HG03280 (cell line): Measurements from ENCODE around the gene MPI.
"Not testable (repeated sequence)": the region's sequence is repeated elsewhere in the genome, so short reads cannot be mapped to it uniquely, and the experiment has no call there.

Experiments used
- ATAC-seq: cut with Tn5 transposase; IDR thresholded peaks from one replicate; pipeline ENCODE4 v1.9.1; 2021; ENCODE audit warnings: mild to moderate bottlenecking, moderate library complexity; ENCODE audit not compliant: unreplicated experiment

MPI gene

GRCh38 chr15:74890665-74890960 is 771 bp downstream of the MPI start:
- no peak for ATAC-seq

DNA sequence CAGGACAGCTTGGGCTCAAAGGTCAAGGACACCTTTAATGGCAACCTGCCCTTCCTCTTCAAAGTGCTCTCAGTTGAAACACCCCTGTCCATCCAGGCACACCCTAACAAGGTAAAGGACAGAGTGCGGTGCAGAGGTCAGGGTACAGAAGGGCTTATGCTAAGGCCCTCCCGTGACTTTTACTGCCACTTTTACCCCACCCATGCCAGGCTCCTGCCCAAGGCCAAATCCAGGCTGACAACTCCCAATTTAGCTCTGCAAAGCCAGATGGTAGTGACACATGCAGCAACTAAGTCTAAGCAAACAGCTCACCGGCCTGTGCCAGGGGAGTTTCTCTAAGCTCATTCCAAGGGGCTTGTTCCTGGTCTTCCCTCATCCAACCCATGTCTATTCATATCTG is 1.6 kb downstream of the MPI start:
- no peak for ATAC-seq

- no peak for ATAC-seq
Observed at GRCh38 chr15:74892313-74892712, 2.5 kb downstream of the MPI start.

DNA sequence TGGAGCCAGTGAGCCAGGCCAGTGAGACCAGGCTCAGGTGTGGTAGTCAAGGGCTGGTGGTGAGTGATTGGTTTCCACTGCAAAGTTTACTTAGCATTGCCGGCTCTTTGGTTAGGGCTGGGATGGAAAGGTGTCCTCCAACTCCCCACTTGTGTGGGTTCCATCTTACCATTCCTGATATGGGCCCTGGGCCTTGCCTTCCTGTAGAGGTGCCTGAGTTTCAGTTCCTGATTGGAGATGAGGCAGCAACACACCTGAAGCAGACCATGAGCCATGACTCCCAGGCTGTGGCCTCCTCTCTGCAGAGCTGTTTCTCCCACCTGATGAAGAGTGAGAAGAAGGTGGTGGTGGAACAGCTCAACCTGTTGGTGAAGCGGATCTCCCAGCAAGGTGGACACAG is 3.1 kb downstream of the MPI start:
- no peak for ATAC-seq

GRCh38 chr15:74893627-74894026 is 3.8 kb downstream of the MPI start:
- ATAC-seq = no peak

DNA sequence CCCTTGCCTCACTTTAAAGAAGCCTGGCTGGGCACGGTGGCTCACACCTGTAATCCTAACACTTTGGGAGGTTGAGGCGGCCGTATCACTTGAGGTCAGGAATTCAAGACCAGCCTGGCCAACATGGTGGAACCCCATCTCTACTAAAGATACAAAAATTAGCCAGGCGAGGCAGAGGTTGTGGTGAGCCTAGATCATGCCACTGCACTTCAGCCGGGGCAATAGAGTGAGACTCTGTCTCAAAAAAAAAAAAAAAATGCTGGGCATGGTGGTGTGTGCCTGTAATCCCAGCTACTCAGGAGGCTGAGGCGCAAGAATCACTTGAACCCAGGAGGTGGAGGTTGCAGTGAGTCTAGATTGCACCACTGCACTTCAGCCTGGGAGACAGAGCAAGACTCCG is 4.5 kb downstream of the MPI start:
- not testable (repeated sequence) for ATAC-seq

DNA sequence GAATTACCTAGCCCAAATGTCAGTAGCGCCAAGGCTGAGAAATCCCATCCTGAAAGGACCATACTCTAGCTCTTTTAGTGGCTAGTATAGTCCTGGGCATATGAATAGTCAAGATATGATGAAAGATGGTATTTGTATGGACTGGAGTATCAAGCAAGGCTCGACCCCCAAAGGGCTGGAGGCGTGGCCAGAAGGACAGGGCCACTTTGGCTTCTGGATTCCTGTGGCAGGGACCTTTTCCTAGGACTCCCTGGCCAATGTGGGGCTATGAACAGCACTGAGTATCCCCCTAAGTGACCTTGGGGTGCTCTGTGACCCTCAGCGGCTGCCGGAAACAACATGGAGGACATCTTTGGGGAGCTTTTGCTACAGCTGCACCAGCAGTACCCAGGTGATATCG is 6.0 kb downstream of the MPI start:
- no peak for ATAC-seq

- ATAC-seq = no peak
Observed at GRCh38 chr15:74896316-74896715, 6.5 kb downstream of the MPI start.

DNA sequence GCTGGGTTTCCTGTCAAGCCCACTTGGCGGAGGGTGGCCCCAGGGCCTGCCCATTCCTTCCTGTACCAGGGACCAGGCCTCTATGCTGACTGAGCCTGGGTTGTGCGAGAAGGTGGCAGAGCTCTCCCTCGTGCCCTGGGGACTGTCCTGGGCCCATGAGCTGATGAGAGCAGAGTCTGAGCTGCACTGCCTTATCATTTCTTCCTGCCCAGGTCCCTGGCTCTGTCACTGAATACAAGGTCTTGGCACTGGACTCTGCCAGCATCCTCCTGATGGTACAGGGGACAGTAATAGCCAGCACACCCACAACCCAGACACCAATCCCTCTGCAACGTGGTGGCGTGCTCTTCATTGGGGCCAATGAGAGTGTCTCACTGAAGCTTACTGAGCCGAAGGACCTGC is 7.5 kb downstream of the MPI start:
- no peak for ATAC-seq

- no peak for ATAC-seq
Observed at GRCh38 chr15:74901612-74902063, 11.8 kb downstream of the MPI start.

GRCh38 chr15:74902295-74903075 is 12.6 kb downstream of the MPI start:
- no peak for ATAC-seq

DNA sequence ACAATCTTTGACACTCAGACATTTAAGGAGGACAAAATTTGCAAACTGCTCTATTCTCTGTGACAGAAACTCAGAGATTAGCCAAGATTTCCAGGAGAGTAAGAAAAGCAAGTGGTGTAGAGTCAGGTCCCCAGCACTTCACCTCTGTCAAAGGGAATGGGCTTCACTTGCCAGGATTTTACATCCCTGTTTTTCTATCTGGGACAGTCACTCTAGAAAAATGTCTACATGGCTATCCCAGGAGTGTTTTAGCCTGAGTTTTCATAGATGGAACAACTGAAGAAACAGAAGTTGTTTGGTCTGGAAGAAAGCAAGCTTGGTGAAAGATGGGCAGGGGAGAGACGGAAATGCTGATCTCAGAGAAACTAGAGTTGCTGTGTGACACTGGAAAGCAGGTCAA is 13.8 kb downstream of the MPI start:
- ATAC-seq = no peak

DNA sequence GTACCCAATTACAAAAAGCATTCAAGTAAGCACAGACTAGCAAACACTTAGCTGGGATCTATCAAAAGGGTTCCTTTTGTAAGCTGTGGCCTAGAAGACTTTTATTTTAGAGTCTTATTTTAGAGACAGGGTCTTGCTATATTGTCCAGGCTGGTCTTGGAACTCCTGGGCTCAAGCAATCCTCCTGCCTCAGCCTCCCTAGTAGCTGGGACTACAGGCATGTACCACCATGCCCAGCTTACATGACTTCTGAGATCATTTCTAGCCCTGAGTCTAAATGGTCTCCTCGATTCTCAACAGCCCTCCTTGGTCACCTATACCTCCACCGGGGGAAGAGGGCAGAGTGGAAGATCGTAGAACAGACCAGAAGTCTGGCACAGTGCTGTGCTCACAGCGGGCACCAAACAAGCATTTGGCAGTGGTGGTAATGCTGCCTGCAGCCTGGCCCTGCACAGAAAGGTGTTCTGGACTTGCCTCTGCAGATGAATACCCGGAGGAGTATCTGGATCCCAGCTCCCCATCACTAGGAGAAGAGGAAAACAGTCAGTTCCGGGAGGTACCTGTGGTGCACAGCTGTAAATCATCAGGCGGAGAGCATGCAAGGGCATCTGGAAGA is 14.5 kb downstream of the MPI start:
- ATAC-seq = no peak

DNA sequence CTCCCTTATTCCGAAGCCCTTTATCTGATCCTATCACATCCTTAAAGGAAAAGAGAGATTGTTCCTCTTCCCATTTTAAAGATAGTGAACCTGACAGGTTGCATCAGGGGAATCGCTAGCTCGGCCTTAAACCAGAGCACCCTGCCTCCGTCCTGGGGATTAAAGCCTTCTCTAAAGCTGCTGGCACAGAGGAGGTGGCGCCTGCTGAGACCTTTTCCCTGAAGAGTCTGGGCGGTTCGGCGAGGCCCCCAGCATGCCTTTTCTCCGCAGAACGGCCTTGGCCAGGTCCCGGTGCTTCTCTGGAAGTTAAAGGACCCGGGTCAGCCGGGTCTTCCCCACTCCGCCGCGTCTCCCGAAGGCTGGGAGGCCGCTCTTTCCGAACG is 16.2 kb downstream of the MPI start:
- peak; percentile 10 for ATAC-seq

DNA sequence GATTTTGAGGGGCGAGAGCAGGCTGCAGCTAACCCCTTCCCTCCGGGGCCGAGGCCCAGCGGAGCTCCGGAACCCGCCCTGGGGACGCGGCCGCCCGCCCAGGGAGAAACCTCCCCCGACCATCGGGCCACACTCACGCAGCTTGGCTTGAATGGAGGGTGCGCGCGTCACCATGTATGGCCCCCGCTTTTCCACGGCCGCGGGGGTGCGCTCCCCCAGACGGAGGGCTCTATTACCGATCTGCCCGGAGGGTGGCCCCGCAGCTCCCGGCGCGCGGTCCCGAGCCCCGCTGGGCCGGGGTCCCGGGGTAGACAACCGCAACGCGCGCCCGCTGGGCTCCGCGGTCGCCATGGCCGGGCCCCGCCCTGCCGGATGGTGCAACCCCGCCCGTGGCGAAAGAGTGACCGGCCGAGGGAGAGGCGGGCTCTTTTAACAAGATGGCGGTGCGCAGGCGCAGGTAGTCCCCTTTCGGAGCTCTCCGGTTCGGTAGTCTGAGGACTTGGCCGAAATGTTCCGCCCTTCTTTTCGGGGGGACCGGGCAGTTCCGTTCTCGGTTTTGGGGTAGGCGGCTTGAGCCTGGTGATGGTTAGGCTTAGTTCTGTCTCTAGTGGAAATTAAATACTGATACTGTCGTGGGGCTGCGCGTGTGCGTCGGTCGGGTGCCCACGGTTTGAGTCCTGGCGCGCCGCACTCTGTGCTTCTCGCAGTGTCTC is 16.8 kb downstream of the MPI start, which contains the start of gene FAM219B:
Gene FAM219B (minus strand): TSS at position 402 of the 713 bp plus-strand sequence. CDS start 51 bp downstream, at position 351.
- peak; percentile 90 for ATAC-seq

- no peak for ATAC-seq
Observed at GRCh38 chr15:74907163-74907870, 17.5 kb downstream of the MPI start.

DNA sequence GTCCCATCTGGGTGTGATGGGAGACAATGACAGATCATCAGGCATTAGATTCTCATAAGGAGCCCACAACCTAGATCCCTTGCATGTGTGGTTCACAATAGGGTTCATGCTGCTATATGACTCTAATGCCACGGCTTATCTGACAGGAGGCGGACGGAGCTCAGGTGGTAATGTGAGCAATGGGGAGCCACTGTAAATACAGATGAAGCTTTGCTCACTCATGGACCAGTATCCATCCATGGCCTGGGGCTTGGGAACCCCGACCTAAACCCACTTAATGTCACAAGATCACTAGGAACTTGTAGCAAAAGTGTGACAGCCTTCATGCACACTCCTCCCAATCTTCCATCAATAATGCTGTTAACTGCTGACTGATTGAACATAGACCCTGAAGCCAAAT is 18.8 kb downstream of the MPI start:
- no peak for ATAC-seq

DNA sequence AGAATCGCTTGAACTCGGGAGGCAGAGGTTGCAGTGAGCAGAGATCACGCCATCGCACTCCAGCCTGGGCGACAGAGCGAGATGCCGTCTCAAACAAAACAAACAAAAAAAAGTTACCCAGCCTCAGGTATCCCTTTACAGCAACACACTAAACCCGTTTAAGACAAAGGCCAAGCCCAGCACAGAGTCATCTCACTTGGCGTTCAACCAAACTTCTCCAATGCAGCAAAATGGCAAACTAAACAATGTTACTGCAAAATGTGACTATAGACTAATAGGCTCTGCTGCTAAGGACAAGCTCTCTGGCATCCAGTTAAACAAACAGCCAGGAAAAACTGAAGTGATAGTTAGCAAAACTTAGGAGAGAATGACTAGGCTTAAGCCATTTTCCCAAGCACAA is 23.2 kb downstream of the MPI start:
- no peak for ATAC-seq

- ATAC-seq = not testable (repeated sequence)
Observed at GRCh38 chr15:74913799-74914198, 24.0 kb downstream of the MPI start.

GRCh38 chr15:74917676-74918075 is 27.8 kb downstream of the MPI start:
- ATAC-seq = no peak

DNA sequence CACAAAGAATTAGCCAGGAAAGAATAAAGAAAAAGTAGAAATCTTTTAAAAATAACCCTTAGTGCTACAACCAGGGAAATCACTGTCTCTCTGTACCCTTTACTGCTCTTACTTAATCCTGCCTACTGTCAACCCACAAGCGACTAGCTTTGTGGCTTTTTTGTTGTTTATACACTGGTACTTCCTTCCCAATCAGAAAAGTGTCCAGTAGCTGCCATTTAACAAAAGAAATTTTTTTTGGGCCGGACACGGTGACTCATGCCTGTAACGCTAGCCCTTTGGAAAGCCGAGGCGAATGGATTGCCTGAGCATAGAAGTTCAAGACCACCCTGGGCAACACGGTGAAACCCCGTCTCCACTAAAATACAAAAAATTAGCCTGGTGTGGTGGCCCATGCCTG is 30.6 kb downstream of the MPI start:
- no peak for ATAC-seq
